T-helper 9 cell (primary cell): ENCODE data around the gene TMEM179.
"Not testable (repeated sequence)": the region's sequence is repeated elsewhere in the genome, so short reads cannot be mapped to it uniquely, and the experiment has no call there.

ENCODE experiments used
- DNase-seq: peaks from one replicate; pipeline ENCODE4 v3.0.0-alpha.2; 2020

Gene TMEM179

GRCh38 chr14:104637546-104638003 lies 33.0 kb upstream of the TMEM179 start:
- DNase-seq, result no peak

- not testable (repeated sequence) for DNase-seq
Measured at GRCh38 chr14:104636846-104637545, 32.4 kb upstream of the TMEM179 start.

GRCh38 chr14:104636131-104636530 lies 31.6 kb upstream of the TMEM179 start:
- no peak for DNase-seq

GRCh38 chr14:104635717-104636116 lies 31.1 kb upstream of the TMEM179 start:
- DNase-seq, result no peak

- no peak for DNase-seq
Measured at GRCh38 chr14:104634886-104635570, 30.5 kb upstream of the TMEM179 start.

- no peak for DNase-seq
Measured at GRCh38 chr14:104634138-104634760, 29.7 kb upstream of the TMEM179 start.

- no peak for DNase-seq
Measured at GRCh38 chr14:104633276-104634137, 28.9 kb upstream of the TMEM179 start.

- no peak for DNase-seq
Measured at GRCh38 chr14:104632781-104633180, 28.2 kb upstream of the TMEM179 start.

- no peak for DNase-seq
Measured at GRCh38 chr14:104624939-104625338, 20.4 kb upstream of the TMEM179 start.

- DNase-seq, result no peak
Measured at GRCh38 chr14:104614126-104614812, 9.7 kb upstream of the TMEM179 start.

- DNase-seq, result no peak
Measured at GRCh38 chr14:104611881-104612280, 7.3 kb upstream of the TMEM179 start.

GRCh38 chr14:104610749-104611310 lies 6.3 kb upstream of the TMEM179 start:
- DNase-seq, result no peak

GRCh38 chr14:104609666-104610065 lies 5.1 kb upstream of the TMEM179 start:
- no peak for DNase-seq

- DNase-seq, result no peak
Measured at GRCh38 chr14:104603711-104604401, 716 bp downstream of the TMEM179 start.

GRCh38 chr14:104602933-104603325 lies 1.6 kb downstream of the TMEM179 start:
- DNase-seq, result no peak

GRCh38 chr14:104602315-104602932 lies 2.1 kb downstream of the TMEM179 start:
- DNase-seq, result no peak

- DNase-seq, result no peak
Measured at GRCh38 chr14:104601786-104602185, 2.8 kb downstream of the TMEM179 start.

- no peak for DNase-seq
Measured at GRCh38 chr14:104600805-104601204, 3.8 kb downstream of the TMEM179 start.

- no peak for DNase-seq
Measured at GRCh38 chr14:104600141-104600643, 4.4 kb downstream of the TMEM179 start.

GRCh38 chr14:104599446-104599845 lies 5.1 kb downstream of the TMEM179 start:
- DNase-seq, result no peak

GRCh38 chr14:104598910-104599273 lies 5.7 kb downstream of the TMEM179 start:
- no peak for DNase-seq
